ENCODE data around the gene FARS2.

The FARS2 gene

DNA sequence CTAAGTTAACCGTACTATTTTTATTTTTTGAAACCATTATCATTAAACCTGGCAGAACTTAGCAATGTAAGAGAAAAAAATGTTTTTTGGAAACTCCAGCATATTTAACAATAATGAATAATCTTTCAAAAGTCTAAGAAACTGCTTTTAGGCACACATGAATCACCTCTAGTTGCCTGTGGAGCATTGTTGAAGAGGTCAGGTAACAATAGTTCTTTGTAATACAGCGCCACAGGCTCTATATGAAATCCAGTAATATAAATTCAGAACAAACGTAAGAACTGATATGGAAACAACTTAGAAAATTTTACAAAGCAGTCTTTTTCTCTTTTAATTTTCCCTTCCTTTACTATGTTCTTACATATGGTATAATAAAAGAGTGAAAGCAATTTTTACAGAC lies 10.9 kb upstream of the FARS2 start:
- DNase-seq = no peak

DNA sequence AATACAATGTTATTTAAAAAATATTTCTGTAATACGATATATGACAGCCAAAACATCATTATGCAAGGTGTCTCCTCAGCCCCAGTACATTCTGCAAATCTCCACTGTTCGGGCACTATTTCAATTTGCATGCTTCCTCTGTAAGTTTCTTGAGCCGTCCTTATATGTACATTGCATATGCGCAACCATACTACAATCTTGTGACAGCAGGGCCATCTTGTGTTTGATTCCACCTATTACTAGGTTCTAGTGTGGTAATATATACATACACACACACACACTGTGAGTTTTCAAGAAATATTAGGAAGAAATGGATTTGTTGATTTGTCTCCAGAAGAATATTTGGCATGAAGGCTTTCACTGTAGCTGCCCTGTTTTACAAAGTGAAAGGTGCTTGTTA lies 10.4 kb upstream of the FARS2 start:
- DNase-seq = no peak

DNA sequence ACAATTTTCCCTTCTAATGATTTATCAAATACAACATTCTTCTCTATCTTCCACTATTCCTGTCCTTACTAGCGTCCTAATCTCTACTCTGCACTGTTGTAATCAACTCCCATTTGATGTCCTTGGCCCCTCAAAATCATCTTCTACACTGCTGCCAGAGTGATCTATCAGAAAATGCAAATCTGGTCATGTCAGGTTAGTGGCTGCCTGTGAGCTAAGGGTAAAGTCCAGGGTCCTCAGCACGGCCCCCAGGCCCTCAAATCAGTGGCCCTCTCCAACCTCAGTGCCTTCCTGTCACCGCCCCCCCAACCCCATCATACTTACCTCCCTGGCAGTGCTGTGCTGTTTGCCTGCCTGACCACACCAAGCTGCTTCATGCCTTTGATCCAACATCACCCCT lies 4.4 kb upstream of the FARS2 start:
- DNase-seq = no peak

DNA sequence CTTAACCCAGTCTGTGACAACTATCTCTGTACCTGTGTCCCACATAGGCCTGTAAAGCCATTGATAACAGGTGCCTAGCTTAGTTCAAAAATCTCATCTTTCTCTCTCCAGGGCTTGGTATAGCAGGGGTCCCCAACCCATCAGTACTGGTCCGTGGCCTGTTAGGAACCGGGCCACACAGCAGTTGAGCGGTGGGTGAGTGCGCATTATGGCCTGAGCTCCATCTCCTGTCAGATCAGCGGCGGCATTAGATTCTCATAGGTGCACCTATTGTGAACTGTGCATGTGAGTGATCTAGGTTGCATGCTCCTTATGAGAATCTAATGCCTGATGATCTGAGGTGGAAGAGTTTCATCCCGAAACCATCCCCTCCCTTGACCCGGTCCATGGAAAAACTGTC lies 3.9 kb upstream of the FARS2 start:
- no peak for DNase-seq

DNA sequence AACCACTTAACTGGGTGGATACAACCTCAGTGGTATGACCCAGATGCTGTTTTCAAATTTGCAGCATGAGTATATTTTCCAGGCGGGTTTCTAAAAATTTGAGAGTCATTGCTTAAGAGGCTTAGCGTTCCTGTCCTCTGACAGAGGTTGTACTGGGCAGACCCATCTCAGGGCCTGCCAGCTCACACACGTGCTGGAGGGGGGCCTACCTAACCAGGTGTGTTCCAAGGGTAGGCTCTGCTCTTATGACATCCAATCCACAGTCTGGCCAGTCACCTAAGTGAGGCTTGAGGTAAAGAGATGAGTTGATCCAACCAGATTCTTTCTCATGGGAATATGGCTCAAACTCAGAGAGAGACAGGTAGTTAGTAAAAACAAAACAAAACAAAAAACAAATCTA lies 1.9 kb upstream of the FARS2 start:
- DNase-seq = no peak

DNA sequence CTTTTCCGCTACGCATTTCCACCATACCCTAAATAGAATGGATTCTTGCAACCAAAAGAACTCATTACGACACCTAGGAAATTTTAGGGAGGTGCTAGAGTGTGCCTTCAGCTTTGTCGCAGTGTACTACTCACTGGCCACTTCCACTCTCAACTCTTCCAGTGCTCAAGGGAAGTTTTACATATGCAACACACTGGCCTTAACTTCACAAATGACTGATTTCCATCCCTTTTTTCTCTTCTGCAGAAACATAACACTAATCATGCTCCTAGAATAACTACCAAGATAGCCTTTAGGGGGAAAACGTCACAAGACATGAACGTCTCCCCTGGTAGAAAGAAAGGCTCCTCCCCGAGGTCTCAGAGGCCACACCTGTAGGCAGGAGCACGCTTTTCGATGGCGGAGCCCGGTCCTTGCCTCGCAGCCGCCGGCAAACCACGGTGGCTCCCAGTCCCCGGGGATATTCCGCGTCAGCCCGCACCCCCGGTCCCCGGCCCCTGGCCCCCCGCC lies 1.1 kb upstream of the FARS2 start:
- peak; percentile 86 for DNase-seq

DNA sequence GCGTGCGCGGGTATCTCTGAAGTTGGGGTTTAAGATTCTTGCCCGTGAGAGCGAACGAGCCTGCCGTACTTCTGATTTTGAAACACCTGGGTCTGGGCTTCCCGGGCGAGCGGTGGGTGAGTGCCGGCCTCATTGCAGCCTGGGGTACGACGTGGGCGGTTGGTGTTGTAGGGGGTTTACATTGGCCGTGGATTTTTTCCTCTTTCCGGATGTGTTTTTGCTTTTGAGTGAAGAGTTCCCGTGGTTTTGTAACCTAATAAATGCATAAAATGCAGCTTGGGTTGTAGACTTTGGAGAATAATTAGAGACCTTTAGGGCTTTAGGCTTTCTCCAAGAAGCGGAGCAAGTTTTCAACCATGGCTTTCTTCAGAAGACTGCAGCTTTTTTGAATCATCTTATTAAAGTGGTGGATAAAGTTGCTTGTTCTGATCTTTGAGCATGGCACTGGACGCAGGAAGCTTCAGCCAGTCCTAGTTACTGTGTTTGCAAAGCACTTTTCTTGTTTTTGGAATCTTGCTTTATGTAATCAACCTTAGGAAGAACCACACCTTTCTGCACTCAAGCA lies 314 bp downstream of the FARS2 start:
- no peak for DNase-seq

DNA sequence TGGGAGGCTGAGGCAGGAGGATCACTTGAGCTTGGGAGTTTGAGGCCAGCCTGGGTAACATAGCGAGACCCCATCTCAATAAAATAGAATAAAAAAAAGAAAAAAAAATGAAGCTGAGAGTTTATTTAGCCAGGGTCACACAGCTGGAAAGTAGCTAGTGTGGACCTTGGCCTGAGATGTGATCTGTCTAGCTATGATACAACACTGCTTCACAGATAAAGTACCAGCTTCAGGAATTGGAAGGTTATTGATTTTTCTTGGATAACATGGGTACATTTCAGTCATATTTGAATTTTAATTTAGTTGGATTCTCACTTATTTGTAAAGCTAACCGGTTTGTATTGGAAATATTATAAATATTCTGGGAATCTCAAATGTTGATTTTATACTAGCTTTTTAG lies 5.1 kb downstream of the FARS2 start:
- no peak for DNase-seq

DNA sequence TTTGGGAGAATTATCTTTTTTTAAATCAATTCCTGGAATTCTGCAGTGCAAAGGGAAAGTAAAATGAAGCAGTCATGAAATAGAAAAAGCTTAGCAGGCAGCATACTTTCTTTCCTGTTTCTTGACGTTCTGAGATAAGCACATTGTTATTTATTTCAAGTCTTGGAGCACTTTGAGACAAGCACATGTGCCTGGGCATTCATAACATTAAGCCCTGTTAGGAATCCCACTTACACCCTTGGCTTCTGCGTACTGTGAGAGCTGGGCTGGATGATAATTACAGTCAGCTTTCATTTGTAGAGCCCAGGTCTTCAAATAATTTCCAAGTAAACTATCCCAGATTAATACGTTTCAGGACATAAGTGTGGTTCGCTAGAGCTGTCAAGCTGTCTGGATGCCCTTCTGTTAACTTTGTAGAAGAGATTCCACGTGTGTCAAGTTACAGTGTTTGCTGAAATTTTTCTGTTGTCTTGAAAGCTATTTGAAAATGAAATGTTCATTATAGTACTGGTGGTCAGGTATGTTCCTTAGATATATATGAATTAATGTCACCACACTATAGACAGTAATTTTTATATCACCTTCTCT lies 8.9 kb downstream of the FARS2 start:
- DNase-seq = no peak

DNA sequence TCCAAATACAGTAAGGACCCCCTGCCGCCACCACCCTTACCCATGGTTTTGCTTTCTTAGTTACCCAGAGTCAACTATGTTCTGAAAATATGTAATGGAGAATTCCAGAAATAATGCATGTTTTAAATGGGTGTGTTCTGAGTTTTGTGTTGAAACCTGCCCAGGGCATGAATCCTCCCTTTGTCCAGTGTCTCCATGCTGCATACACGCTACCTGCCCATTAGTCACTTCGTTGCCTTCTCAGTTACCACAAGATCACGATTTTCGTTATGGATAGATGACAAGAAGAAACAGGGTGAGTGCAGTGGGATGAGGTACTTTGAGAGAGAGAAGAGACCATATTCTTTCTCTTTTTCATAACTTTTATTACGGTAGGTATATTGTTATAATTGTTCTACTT lies 10.6 kb downstream of the FARS2 start:
- no peak for DNase-seq

DNA sequence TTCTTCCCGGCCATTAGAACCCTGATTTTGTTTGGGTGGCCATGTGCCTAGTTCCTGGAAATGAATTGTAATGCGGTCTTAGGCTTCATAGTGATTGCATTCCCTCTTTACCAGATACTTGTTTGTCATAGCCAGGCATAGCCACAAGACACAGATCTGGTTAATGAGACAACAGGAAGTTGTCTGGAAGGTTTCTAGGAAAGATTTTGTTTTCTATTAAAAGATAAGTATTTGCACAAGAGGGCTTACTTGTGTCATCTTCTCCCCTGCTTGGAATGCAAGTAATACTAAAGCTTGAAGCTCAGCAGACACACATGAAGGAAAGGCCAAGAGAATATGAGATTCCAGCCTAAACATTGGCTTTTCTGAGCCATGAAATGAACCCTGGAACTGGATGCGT lies 12.9 kb downstream of the FARS2 start:
- DNase-seq = no peak

DNA sequence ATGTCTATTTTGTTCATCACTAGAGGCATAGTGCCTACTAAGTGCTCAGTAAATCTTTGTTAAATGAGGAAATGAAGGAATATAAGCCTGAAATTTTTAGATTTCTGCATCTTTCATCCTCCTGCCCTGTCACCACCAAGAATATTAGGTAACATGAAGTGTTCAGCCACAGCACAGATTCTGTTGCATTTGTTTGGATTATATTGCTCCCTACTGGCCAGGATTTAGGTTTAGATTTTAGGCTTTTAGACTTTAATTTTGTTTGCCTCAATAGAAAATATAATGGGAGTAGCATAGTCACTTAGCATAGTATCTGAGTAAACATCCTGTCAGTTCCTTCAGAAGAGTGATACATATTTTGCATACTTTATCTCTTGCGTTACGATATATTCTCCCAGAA lies 14.2 kb downstream of the FARS2 start:
- DNase-seq = no peak

DNA sequence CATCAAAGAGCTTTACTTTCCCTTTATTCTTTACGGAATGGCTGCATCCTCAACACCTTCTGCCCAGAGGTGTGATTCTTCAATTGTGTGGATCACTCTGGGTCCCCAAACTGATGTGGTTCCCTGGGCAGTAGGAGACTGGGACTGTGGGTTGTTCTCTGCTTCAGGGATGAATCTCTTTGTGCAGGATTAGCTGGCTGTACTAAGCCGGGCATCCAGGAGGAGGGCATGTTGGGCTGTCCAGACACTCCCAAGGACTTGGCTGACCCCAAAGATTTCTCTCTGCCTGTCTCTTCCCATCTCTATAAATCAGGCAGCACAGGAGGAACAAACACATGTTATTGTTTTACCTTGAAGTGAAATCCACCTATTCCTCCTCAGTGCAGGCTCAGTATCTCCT lies 15.3 kb downstream of the FARS2 start:
- DNase-seq = no peak

DNA sequence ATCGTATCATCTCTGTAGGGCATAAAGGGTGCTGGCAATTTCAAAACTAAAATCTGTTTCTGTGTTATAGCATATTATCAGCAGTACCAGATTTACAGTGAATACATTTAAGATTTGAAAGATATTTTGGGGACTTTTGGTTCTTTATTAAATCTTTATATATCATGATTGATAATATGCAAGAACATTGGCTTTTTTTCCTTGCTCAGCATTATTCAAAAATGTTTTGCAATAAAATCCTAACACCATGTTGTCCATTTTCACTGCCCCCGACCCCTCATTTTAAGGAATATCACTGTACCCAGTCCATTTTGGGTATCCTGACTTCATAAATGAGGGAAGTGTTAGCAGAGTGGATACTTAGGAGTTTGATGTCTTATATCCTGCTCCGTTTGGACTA lies 16.3 kb downstream of the FARS2 start:
- no peak for DNase-seq

DNA sequence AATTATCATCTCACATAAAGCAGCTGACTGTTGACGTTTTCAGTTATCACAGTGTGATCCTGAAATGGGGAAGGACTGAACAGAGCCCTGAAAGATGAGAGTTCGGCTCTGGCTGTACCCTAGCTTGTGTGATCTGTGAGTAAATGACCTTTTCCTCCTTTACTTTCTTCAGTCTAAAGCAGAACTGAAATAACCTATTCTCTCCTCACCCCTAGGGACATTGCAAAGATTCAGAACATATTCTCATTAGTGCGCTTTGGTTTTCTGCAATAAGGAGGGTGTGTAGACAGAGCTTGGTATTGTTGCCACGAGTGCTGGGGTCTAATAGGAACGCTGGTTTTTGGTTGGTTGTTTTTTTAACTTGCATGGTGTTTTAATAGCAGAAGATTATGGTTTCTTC lies 16.7 kb downstream of the FARS2 start:
- DNase-seq = no peak

DNA sequence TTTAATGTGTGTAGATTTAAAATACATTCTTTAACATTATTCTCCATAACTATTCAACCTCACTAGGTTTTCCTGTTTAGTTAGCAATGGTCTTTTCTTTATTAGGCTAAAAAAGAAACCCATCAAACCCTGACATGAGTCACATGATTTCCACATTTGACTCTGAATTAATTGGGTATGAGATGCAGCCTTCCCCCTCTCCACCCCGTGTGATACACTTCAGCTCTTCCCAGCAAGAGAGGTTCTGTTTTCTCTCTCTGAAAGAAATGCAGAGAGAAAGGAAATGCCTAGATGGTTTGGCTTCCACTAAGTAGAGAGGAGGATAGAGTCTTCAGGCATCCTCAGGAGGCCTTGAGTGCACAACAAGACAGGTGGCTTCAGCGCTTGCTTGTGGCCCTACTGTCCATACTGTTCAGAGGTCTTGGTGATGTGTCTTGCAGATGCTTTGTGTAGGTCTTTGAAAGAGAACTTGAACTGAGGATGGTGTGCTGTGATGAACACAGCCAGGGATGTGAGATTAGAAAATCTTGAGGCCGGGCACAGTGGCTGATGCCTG lies 17.3 kb downstream of the FARS2 start:
- no peak for DNase-seq

DNA sequence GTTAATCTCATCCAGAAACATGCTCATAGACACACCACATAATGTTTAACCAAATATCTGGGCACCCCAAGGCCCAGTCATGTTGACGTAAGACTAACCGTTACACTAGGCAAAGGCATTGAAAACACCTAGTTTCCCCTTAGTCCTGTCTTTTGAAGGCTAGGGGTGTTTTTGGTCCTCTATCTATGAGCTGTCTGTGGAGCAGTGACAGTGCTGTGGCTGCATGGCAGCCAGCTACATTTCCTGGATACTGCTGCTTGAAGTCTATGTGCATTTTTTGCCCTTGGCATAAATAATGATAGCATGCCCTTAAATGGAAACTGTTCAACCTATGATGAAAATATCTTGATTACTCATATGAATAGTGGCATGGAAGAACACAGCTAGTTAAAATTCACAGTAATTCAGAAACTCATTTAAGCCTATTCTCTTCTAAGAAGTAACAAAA lies 18.6 kb downstream of the FARS2 start:
- DNase-seq = no peak

DNA sequence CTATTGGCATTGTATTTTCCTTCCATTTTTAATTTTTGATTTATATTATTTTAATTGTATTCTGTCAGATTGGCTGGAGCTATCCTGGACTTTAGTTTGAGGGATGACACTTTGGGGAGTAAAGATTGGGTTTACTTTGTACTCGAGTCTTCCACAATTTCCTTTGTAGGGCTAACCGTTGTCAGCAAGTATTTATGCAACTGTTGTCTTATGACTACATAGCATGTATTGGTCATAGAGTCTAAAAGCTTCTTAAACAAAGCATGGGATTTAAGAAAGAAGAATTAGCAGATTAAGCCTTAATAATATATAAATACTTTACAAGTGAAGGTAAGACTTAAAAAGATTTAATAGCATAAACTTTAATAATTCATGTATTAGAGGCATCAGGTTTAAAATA lies 19.6 kb downstream of the FARS2 start:
- no peak for DNase-seq

DNA sequence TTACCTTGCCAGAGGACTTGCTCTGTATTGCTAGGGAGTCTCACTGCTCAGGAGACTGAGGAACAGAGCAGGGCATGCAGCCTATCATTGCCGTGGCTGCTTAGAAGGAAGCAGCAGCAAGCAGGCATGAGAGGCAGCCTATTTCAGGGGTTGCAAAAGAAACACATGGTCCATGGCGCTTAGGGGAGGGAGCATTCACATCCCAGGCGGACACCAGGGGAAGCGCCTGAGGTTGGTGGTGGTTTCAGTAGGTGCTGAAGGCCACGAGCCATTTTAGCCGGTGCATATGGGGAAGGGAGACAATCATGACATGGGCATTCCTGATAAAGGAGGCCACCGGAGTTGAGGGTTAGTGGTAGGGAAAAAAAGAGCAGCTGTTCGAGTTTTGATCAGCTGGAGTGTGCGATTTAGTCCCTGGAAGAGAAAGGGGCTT lies 20.9 kb downstream of the FARS2 start:
- no peak for DNase-seq

DNA sequence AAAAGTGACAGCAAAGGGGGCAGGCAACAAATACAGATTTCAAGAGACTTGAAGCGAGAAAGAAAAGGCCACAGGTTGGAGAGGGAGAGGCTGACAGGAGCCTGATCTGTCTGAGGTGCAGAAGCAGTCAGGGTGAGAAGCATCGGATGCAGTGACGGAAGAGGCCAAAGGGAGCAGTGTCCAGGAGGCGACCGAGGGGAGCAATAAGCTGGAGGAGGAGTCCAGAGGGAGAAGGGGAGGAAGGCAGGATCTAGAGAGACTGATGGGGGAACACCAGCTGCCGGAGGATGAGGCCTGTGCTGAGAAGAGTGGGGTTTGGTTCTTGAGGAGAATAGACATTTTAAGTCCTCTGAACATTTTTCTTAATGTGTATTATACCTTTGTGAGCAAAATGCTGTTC lies 23.8 kb downstream of the FARS2 start:
- no peak for DNase-seq

DNA sequence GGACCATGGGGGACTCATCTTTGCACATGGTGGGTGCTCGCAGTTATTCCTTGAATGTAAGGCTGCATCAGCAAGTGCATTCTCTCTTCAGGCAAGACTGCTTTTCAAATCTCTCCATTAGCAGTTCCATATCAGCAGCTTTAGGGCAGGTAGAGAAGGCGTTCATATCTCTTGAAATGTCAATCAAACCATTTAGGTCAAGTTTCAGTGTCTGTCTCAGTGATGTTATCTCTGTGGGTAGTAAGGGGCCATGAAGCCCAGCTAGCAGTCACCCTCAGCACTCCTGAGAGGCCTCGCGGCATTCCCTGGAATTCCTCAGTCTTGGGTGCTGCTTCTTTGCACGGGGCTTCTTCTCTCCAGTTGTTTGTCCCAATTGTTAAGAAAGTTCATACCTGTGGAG lies 24.2 kb downstream of the FARS2 start:
- no peak for DNase-seq

DNA sequence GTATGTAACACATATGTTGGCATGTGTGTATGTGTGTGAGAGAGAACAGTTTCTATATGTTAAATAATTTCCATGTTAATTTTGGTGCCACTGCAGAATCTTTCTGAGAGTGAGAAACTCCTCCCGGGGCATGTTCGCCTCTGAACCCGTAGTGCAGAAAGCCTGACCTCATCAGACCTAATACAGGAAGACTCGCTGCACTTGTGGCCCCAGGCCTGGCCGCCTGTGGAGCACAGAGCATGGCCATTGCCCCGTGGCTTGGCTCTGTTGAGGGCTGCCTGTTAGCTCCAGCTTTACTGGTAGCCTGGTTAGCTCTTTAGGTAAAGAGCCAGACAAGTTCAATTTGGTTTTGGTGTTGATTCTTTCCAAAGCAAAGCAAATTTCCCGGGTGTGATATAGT lies 25.5 kb downstream of the FARS2 start:
- DNase-seq = no peak

DNA sequence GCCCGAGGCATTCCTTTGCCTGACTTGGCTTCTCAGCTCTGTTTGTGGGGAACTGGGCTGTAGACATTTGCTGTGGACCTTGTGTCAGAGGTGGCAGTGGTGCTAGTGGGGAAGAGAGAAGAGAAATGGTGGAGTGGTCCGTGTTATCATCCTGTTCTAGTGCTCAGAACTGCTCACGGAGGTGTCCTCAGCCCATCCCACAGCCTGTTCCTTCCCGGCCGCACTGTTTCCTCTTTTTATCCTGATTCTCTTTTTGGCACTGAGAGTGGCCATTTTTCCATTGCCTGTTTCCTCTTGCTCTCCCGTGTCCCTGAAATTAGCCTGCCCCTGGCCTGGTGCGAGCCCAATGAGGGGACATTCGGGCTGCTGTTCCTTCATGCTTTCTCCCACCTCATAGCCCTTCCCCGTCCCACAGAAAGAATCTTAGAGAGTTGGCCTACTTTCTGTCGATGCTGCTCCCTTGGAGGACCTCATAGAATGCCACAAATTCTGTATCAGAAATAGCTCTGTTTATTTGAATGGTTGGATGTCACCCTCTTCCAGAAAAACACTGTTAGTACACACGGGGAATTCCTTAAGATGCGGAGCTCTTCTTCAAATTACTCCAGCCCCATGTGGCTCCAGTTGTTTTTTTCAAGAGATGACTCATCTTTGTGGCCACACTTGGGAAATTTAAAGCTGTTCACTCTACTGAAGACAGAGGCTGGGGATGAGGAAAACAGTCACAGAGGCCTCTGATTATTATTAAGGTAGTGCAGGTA lies 26.1 kb downstream of the FARS2 start:
- no peak for DNase-seq

DNA sequence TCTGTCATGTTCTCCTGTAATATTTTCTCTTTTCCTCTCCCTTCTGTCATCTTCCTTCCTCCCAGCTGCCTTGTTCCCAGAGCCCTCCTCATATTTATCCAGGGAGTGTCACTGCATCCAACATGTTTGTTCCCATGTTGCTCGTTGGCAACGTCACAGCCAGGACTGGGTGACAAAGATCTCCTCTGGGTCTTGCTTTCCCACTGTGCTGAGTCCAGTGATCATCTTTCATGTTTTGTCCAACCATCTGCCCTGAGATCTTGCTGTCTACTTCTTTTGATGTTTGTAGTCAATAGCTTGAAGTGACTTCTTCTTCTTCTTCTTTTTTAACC lies 26.6 kb downstream of the FARS2 start:
- DNase-seq = no peak
